HTR-8/SVneo (cell line): ENCODE measurements around the gene CAB39.

ENCODE experiments used
- DNase-seq: peaks from one replicate; pipeline ENCODE4 v3.0.0; 2011; ENCODE audit warnings: low spot score, mixed read lengths; ENCODE audit not compliant: insufficient read length
- FAIRE-seq: peaks from 2 replicates; lab custom pipeline; 2011; peaks lifted over from hg19 to GRCh38; lab: Jason Lieb, UNC

CAB39 gene

GRCh38 chr2:230807729-230808128, 95.1 kb downstream of the CAB39 start:
- DNase-seq (no peak), FAIRE-seq (no peak)

GRCh38 chr2:230809015-230809414, 96.4 kb downstream of the CAB39 start:
- no peak for FAIRE-seq
- DNase-seq: no peak

GRCh38 chr2:230809677-230810251, 97.1 kb downstream of the CAB39 start:
- DNase-seq (no peak), FAIRE-seq (no peak)

DNA sequence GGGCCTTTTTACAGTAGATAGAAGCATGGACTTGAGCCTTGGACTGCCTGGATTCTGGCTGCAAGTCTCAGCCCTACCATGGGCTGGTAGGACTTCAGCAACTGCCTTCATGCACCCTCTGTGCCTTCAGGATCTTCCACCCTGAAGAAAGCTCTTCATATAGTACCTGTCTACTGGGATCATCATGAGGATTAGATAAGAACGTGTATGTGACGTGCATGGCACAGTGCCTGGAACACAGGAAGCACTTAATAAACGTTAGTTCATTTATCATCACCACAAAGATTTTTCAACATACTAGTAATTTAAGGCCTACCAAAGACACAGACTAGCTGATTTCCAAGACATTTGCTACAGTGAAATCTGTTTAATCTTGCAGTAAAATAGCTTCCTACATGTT, 98.9 kb downstream of the CAB39 start:
- FAIRE-seq (no peak), DNase-seq (no peak)

GRCh38 chr2:230812033-230812432, 99.4 kb downstream of the CAB39 start:
- DNase-seq (no peak), FAIRE-seq (no peak)

GRCh38 chr2:230814616-230815015, 102.0 kb downstream of the CAB39 start:
- DNase-seq (peak; percentile 48), FAIRE-seq (no peak)

DNA sequence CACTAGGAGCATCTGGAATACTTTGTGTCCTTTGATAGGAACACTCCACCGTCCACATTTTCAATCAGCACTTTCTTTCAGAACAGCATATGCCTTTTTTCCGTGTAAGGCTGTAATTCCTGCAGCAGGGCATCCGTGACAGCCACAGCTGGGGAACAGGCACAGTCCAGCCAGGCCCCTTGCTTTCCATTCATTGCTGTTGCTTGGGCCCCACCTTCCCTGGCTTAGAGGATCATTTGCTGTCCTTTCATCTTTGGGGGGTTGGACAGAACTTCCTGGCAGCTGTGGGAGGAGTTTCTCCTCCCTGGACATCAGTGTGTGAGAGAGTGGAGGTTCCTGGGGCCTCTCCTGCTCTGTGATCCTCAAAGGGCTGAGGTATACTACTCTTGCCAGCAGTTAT, 102.4 kb downstream of the CAB39 start:
- DNase-seq (no peak), FAIRE-seq (no peak)

DNA sequence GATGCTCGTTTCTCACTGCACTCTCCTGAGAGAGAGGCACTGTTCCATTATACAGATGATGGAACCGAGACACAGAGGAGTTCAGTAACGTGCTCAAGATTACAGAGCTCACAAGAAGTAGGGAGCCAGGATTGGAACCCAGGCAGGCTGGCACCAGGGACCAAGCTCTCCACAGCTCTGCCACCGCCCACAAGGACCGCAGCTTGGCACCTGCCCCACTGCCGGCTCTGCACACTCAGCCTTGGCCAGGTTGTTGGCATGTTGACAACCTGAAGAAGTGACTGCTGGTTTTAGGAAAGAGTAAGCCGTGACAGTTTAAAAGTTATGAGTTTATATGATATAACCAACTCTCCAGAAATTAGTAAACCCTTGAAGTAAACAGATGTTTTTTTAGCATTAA, 104.1 kb downstream of the CAB39 start:
- DNase-seq (no peak), FAIRE-seq (no peak)

DNA sequence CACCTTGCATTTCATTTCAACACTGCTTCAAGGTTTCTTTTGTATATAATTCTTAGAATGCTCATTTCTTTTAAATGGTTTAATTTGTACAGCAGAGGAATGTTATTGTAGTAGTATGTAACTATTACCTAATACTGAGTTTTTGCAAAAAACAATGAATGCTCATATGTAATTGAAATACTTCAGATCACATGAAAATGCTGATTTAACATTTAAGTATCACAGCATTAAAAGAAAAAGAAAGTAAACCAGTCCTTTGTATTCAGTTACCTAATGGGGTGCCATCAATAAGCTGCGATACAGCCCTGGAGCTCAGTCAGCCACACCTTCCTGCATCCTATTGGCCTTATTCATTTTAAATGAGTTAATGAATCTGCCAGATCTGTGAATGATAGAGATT, 106.8 kb downstream of the CAB39 start:
- FAIRE-seq (no peak), DNase-seq (no peak)

DNA sequence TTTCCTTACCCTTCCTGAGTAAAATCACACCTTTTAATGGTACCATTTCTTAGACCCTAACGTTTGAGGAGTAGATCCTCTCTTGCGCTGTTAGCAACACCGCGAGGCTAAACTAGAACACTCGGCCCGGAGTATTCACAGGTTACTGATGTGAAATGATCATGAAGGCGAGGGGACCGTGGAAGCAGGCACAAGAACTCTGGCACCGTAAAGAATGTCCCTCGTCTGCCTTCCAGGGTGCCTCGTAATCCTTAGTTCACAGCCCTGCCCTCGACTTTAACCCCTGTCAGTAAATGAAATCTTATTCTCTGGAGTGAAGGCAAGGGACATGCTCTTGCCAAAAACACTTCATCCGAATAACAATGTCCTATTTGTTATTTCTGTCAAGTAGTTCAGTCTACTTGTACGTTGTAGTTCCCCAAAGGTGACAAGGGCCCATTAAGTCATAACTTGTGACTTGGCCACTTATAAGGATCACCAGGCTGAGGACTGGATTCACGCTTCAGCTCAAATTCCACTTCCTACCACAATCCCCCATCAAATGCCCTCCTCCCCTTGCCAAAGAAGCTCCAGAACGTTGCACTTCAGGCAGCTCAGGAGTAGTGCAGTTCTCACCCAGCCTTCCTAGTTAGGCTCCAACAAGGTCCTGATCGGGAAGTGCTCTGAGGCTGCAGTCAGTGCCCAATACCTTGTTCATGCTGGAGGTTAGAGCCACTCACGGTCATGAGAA, 108.8 kb downstream of the CAB39 start:
- no peak for DNase-seq
- no peak for FAIRE-seq

DNA sequence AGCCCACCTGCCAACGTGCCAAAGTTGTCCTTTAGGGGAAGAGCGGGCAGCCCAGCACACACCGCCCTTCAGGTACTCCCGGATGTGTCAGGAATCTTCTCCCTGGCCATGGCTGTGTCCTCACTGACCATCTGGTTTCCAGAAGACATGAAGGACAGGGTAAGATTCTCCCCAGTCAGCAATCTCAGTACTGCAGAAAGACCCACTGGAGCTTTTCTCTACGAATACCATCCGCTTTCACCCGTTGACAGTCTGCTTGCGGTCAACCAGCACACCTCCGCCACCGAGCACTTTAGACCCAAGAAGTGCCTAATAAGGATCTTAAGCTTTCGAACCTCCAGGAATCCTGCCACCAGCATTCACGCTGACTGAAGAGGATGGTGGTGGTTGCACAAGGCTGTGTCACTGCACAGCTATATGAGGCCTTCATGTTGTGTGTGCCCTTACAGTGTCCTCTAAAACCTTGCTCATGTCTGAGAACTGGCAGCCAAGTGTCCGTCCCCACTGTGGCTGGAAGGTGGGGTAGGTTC, 109.4 kb downstream of the CAB39 start:
- DNase-seq (no peak), FAIRE-seq (no peak)

GRCh38 chr2:230823264-230823964, 110.8 kb downstream of the CAB39 start:
- no peak for DNase-seq
- FAIRE-seq: no peak

DNA sequence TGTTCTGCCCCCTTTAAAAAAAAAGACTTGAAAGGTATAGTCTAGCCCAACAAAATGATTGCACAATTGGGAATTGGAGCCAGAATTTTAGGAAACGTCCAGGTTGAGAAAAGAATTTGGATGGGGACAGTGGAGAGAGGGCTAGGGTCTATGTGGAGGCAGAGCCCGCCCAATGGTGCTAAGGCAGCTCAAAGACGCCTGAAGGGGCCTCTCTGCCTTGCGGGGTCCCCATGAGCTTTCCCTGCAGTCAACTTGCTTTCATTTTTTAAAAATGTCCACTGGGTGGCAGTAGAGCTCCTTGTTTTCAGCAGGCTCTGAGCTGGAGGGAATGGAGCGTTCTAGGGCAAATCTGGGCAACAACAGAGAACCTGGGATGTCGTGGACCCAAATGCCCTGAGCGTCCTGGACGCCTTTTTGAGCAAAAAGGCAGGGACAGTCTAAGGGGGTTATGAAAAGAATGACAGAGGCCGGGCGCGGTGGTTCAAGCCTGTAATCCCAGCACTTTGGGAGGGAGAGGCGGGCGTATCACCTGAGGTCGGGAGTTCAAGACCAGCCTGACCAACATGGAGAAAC, 111.8 kb downstream of the CAB39 start:
- FAIRE-seq (peak; percentile 57), DNase-seq (peak; percentile 79)

DNA sequence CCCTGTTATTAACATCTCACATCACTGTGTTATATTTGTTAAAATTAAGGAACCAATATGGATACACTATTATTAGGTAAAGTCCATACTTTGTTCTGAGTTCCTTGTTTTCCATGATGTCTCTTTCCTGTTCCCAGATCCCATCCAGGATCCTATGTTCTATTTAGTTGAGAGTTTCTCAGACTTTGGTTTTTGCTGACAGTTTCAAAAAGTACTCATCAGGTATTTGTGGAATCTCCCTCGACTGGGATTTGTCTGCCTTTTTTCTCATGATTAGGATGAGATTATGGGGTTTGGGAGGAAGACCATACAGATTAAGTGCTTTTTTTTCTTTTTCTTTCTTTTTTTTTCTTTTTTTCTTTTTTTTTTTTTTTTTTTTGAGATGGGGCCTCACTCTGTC, 112.7 kb downstream of the CAB39 start:
- FAIRE-seq (no peak), DNase-seq (no peak)

- FAIRE-seq: no peak
Observed at GRCh38 chr2:230827774-230828271, 115.2 kb downstream of the CAB39 start.

GRCh38 chr2:230828272-230828961, 115.8 kb downstream of the CAB39 start:
- FAIRE-seq (no peak), DNase-seq (no peak)

More at GRCh38 chr2:230827774-230828271, 115.2 kb downstream of the CAB39 start:
- no peak for DNase-seq

DNA sequence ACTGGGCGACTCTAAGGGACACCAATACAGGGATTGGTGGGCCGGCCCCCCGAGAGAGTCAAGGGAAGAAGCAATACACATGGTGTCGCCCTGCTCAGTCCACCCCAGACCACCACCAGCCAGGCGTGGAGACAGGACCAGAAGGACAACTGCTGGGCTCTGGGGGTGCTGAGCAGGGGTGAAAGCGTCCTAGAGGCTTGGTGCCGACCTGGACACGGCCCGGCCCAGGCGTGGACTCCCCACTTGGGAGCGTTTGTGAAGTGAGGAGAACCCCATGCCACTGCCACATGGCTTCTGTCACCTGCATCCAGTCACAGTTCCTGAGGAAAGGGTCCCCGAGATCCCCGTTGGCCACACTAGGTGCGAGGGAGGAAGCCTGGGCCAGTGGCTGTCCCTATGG, 116.7 kb downstream of the CAB39 start:
- DNase-seq (no peak), FAIRE-seq (no peak)

- FAIRE-seq: no peak
Observed at GRCh38 chr2:230829959-230830358, 117.3 kb downstream of the CAB39 start.

DNA sequence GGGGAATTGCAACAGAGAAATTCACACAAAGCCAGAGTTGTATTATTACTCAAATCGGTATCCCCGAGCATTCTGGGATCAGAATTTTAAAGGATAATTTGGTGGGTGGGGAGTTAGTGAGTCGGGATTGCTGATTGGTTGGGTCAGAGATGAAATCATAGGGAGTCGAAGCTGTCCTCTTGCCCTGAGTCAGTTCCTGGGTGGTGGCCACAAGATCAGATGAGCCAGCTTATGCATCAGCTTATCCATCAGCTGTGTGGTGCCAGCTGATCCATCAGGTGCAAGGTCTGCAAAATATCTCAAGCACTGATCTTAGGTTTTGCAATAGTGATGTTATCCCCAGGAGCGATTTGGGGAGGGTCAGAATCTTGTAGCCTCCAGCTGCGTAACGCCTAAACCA, 117.8 kb downstream of the CAB39 start:
- FAIRE-seq (no peak), DNase-seq (no peak)

More at GRCh38 chr2:230829959-230830358, 117.3 kb downstream of the CAB39 start:
- DNase-seq: no peak

- DNase-seq: no peak
- FAIRE-seq: no peak
Observed at GRCh38 chr2:230840301-230840700, 127.7 kb downstream of the CAB39 start.
